Mucosa of rectum (tissue), 2 donors: ENCODE measurements around the gene C16orf96.

Source experiments
- H3K27ac ChIP-seq, 2 donors: one replicate each; pipeline ENCODE4 v1.7.0; 2013; ENCODE audit warnings: inconsistent platforms in 2 of 2, low read depth in 2 of 2, low read length in 2 of 2
- H3K27me3 ChIP-seq, 2 donors: one replicate each; pipeline ENCODE4 v1.7.0; 2013; ENCODE audit warnings: low read length in 2 of 2; ENCODE audit not compliant: control insufficient read depth in 2 of 2, insufficient read depth in 2 of 2
- H3K36me3 ChIP-seq, 2 donors: one replicate each; pipeline ENCODE4 v1.7.0; 2013; ENCODE audit warnings: low read length in 2 of 2; ENCODE audit not compliant: control insufficient read depth in 2 of 2, insufficient read depth in 2 of 2
- H3K4me1 ChIP-seq, 2 donors: one replicate each; pipeline ENCODE4 v1.7.0; 2013; ENCODE audit warnings: low read length in 2 of 2, mild to moderate bottlenecking in 1 of 2; ENCODE audit not compliant: control insufficient read depth in 2 of 2, insufficient read depth in 2 of 2
- H3K4me3 ChIP-seq, 2 donors: one replicate each; pipeline ENCODE4 v1.7.0; 2013; ENCODE audit warnings: low read length in 2 of 2
- H3K9ac ChIP-seq, 2 donors: one replicate each; pipeline ENCODE4 v1.7.0; 2013; ENCODE audit warnings: low read length in 2 of 2, low read depth in 1 of 2, mild to moderate bottlenecking in 1 of 2
- H3K9me3 ChIP-seq, 2 donors: one replicate each; pipeline ENCODE4 v1.7.0; 2013; ENCODE audit warnings: low read length in 2 of 2; ENCODE audit not compliant: control insufficient read depth in 2 of 2
- donor health status: healthy.
- donor health status: Normal muscosa, but diverticular disease.

Gene C16orf96

DNA sequence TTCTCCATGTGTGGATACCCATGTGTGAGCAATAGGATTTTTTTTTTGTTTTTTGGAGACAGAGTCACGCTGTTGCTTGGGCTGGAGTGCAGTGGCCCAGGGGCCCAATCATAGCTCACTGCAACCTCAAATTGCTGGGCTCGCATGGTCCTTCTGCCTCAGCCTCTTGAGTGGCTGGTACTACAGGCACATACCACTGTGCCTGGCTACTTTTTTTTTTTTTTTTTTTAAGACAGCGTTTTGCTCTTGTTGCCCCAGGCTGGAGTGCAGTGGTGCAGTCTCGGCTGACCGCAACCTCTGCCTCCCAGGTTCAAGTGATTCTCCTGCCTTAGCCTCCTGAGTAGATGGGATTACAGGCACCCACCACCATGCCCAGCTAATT lies 85.2 kb downstream of the C16orf96 start:
- no peak overlapping the region for H3K27ac ChIP-seq
- peaks cover 0 to 3% of the 10 kb centered on the region in 2 donors for H3K4me1 ChIP-seq
- H3K36me3 ChIP-seq: peaks cover 0 to 17% of the 10 kb centered on the region in 2 donors
- H3K9me3 ChIP-seq: no peaks in the 10 kb centered on the region
- no peaks in the 10 kb centered on the region for H3K27me3 ChIP-seq
- no peak overlapping the region for H3K9ac ChIP-seq
- H3K4me3 ChIP-seq: no peak overlapping the region

DNA sequence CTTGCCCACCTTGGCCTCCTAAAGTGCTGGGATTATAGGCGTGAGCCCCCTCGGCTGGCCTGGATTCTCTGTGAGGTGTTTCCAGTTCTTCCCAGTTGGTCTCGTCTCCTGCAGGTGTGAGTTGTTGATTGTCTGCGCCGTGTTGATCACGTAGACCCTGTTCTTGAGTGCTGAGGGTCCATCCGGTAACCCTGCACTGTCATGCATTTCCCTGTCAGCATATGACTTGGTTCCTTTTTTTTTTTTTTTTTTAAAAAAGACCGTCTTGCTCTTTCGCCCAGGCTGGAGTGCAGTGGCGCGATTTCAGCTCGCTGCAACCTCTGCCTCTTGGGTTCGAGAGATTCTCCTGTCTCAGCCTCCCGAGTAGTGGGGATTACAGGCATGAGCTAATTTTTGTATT lies 85.8 kb downstream of the C16orf96 start:
- Histone ChIP-seq H3K27ac (no peak overlapping the region), H3K27me3 (no peaks in the 10 kb centered on the region), H3K4me3 (no peak overlapping the region), H3K36me3 (peaks cover 0 to 15% of the 10 kb centered on the region in 2 donors), H3K9me3 (no peaks in the 10 kb centered on the region), H3K4me1 (peaks cover 0 to 3% of the 10 kb centered on the region in 2 donors), H3K9ac (no peak overlapping the region)

DNA sequence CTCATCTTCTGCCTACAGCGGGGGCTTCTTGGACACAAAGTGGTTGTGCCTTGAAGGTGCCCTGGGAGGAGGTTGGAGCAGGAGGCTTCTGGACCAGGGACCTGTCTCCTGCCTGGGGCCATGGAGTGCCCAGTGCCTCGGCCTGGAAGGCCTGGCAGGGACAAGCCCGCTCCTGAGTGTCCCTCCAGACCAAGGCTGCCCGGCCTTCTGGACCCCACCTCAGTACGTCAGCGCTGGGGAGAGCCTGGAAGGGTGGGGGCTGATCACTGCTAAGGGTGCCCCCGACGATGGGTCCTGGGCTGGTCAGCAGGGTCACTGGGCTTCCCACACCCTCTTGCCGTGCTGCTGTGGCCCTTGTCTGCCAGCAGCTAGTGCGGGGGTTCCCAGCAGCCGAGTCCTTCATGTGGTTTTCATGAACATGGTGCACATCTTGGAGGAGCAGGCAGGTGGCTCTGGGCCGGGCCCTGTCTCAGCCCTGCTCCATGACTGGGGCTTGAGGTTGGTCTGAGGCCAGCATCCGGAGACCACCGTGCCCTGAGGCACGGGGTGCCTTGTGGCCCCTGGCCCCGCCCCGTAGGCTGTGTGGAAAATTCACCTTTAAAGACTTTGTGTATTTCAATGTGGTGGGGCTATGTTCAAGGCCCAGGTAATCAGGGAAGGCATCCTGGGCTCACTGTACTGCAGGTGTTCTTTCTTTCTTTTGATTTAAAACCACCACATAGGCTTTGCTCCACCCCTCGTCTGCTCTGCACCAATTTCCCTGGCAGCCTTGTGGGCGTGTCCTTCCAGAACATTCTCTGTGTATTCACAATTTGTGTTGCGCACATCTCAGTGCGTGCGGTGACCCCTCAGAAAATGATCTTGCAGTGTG lies 90.9 kb downstream of the C16orf96 start:
- Histone ChIP-seq H3K4me3 (no peak overlapping the region), H3K9ac (no peak overlapping the region), H3K27me3 (no peaks in the 10 kb centered on the region), H3K27ac (no peak overlapping the region), H3K36me3 (peaks cover 7 to 20% of the 10 kb centered on the region in 2 donors), H3K4me1 (no peaks in the 10 kb centered on the region), H3K9me3 (no peaks in the 10 kb centered on the region)

DNA sequence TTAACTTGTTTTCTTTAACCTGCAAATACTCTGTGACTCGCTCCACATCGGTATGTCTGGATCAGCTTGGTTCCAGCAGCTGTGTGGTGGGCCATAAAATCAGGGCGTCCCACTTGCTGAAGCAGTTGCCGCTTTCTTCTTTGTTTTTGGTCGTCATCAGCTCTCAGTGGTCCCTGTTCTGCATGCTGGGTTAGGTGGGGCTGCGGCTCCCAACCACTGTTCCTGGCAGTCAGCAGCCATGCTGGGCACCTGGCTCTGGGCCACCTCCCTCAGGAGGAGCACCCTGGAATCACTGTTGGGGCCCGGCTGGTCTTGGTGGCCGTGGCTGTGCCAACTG lies 91.5 kb downstream of the C16orf96 start:
- H3K9ac ChIP-seq: no peak overlapping the region
- H3K27ac ChIP-seq: no peak overlapping the region
- H3K36me3 ChIP-seq: peaks cover 13 to 25% of the 10 kb centered on the region in 2 donors
- no peak overlapping the region for H3K4me3 ChIP-seq
- no peaks in the 10 kb centered on the region for H3K9me3 ChIP-seq
- H3K27me3 ChIP-seq: no peaks in the 10 kb centered on the region
- peaks cover under 1 to 1% of the 10 kb centered on the region in 2 donors for H3K4me1 ChIP-seq

DNA sequence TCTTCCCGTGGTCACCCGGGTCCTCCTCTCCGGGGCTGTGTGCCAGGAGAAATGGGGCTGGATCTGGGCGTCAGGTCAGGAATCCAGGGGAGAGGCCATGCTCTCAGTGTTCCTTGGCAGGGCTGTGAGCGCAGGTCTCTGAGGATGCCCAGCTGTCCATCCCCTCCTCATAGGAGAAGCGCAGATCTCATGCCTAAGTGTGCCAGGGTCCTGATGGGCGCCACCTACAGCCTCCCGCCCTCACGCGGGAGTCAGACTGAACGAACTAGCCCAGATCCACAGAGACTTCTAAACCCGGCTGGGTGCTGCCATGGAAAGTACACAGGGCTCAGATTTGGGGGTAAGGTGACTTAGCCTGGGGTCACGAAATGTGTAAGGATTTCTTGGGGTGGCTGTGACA lies 92.8 kb downstream of the C16orf96 start:
- Histone ChIP-seq H3K36me3 (peaks cover 17 to 29% of the 10 kb centered on the region in 2 donors), H3K27me3 (no peaks in the 10 kb centered on the region), H3K9me3 (no peaks in the 10 kb centered on the region), H3K27ac (no peak overlapping the region), H3K9ac (no peak overlapping the region), H3K4me1 (peaks cover 5 to 7% of the 10 kb centered on the region in 2 donors), H3K4me3 (no peak overlapping the region)

DNA sequence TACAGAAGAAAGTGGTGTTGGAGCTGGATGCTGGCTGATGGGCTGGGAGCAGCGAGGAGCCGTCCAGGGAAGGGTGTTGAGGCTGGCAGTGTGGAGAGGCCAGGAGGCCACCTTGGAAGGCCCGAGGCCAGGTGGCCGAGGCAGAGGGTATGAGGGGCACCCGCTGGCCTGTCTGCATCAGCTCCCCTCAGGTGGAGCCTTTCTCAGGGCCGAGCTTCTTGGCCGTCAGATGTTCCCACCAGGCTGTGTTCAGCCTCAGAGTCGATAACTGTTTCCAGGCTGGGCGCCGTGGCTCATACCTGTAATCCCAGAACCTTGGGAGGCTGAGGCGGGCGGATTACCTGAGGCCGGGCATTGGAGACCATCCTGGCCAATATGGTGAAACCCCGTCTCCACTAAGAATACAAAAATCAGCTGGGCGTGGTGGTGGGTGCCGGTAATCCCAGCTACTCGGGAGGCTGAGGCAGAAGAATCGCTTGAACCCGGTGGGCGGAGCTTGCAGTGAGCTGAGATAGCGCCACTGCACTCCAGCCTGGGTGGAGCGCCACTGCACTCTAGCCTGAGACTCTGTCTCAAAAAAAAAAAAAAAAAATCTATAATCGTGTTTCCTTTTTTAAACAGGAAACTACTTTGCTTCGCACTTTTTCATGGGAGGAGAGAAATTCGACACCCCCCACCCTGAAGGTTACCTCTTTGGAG lies 93.8 kb downstream of the C16orf96 start:
- peaks cover 17 to 29% of the 10 kb centered on the region in 2 donors for H3K36me3 ChIP-seq
- H3K9me3 ChIP-seq: no peaks in the 10 kb centered on the region
- no peak overlapping the region for H3K27ac ChIP-seq

More for the DNA sequence above, 93.8 kb downstream of the C16orf96 start:
- no peak overlapping the region for H3K9ac ChIP-seq
- H3K27me3 ChIP-seq: no peaks in the 10 kb centered on the region
- H3K4me3 ChIP-seq: no peak overlapping the region
- peaks cover 13 to 17% of the 10 kb centered on the region in 2 donors for H3K4me1 ChIP-seq
